ENCODE measurements around the gene ATG5. TPM values are rescaled to one million over a fixed set of nuclear protein-coding genes. Genes with fewer than 3 reads are reported as not detected.

The ATG5 gene
- polyA plus RNA-seq, 4 donors: 40.6 to 60.4 (median 50.0) TPM

- no peak for DNase-seq (ENCODE audit: low read depth in 4 of 4, low spot score in 3 of 4)
These were observed 98.9 kb downstream of the ATG5 start for GRCh38 chr6:106226676-106227075.

- no peak for DNase-seq (ENCODE audit: low read depth in 4 of 4, low spot score in 3 of 4)
These were observed 100.0 kb downstream of the ATG5 start for GRCh38 chr6:106225581-106225980.

GRCh38 chr6:106223300-106223930 is 102.1 kb downstream of the ATG5 start:
- DNase-seq (ENCODE audit: low read depth in 4 of 4, low spot score in 3 of 4): peak; percentile 21 to 37 (median 26)

- DNase-seq (ENCODE audit: low read depth in 4 of 4, low spot score in 3 of 4): no peak
These were observed 105.1 kb downstream of the ATG5 start for GRCh38 chr6:106220485-106220884.

GRCh38 chr6:106216527-106216926 is 109.0 kb downstream of the ATG5 start:
- DNase-seq (ENCODE audit: low read depth in 4 of 4, low spot score in 3 of 4): no peak

GRCh38 chr6:106215608-106216007 is 110.0 kb downstream of the ATG5 start:
- DNase-seq (ENCODE audit: low read depth in 4 of 4, low spot score in 3 of 4): no peak

- no peak for DNase-seq (ENCODE audit: low read depth in 4 of 4, low spot score in 3 of 4)
These were observed 111.0 kb downstream of the ATG5 start for GRCh38 chr6:106214531-106214930.

GRCh38 chr6:106213660-106214289 is 111.8 kb downstream of the ATG5 start:
- no peak for DNase-seq (ENCODE audit: low read depth in 4 of 4, low spot score in 3 of 4)

GRCh38 chr6:106212576-106212975 is 113.0 kb downstream of the ATG5 start:
- no peak for DNase-seq (ENCODE audit: low read depth in 4 of 4, low spot score in 3 of 4)

GRCh38 chr6:106206905-106207304 is 118.7 kb downstream of the ATG5 start:
- DNase-seq (ENCODE audit: low read depth in 4 of 4, low spot score in 3 of 4): no peak

GRCh38 chr6:106204961-106205360 is 120.6 kb downstream of the ATG5 start:
- no peak for DNase-seq (ENCODE audit: low read depth in 4 of 4, low spot score in 3 of 4)

GRCh38 chr6:106199998-106200397 is 125.6 kb downstream of the ATG5 start:
- no peak for DNase-seq (ENCODE audit: low read depth in 4 of 4, low spot score in 3 of 4)

- no peak for DNase-seq (ENCODE audit: low read depth in 4 of 4, low spot score in 3 of 4)
These were observed 126.2 kb downstream of the ATG5 start for GRCh38 chr6:106199331-106199730.

GRCh38 chr6:106197441-106197840 is 128.1 kb downstream of the ATG5 start:
- no peak for DNase-seq (ENCODE audit: low read depth in 4 of 4, low spot score in 3 of 4)

- DNase-seq (ENCODE audit: low read depth in 4 of 4, low spot score in 3 of 4): no peak
These were observed 130.3 kb downstream of the ATG5 start for GRCh38 chr6:106194949-106195921.

- DNase-seq (ENCODE audit: low read depth in 4 of 4, low spot score in 3 of 4): no peak
These were observed 132.7 kb downstream of the ATG5 start for GRCh38 chr6:106192824-106193223.

GRCh38 chr6:106188104-106188794 is 137.3 kb downstream of the ATG5 start:
- no peak for DNase-seq (ENCODE audit: low read depth in 4 of 4, low spot score in 3 of 4)

GRCh38 chr6:106187424-106187982 is 138.1 kb downstream of the ATG5 start:
- no peak for DNase-seq (ENCODE audit: low read depth in 4 of 4, low spot score in 3 of 4)

GRCh38 chr6:106186714-106187113 is 138.8 kb downstream of the ATG5 start:
- DNase-seq (ENCODE audit: low read depth in 4 of 4, low spot score in 3 of 4): no peak

GRCh38 chr6:106186172-106186571 is 139.4 kb downstream of the ATG5 start:
- DNase-seq (ENCODE audit: low read depth in 4 of 4, low spot score in 3 of 4): no peak
